NCI-H2029 (cell line): ENCODE results near the gene TAF12.
"Not testable (repeated sequence)": the region's sequence is repeated elsewhere in the genome, so short reads cannot be mapped to it uniquely, and the experiment has no call there.

Experiments
- DNase-seq: peaks from one replicate; lab custom pipeline; 2025; lab: John Stamatoyannopoulos, UW

Gene TAF12

GRCh38 chr1:28581531-28582247, 61.2 kb downstream of the TAF12 start:
- DNase-seq: peak; percentile 88

DNA sequence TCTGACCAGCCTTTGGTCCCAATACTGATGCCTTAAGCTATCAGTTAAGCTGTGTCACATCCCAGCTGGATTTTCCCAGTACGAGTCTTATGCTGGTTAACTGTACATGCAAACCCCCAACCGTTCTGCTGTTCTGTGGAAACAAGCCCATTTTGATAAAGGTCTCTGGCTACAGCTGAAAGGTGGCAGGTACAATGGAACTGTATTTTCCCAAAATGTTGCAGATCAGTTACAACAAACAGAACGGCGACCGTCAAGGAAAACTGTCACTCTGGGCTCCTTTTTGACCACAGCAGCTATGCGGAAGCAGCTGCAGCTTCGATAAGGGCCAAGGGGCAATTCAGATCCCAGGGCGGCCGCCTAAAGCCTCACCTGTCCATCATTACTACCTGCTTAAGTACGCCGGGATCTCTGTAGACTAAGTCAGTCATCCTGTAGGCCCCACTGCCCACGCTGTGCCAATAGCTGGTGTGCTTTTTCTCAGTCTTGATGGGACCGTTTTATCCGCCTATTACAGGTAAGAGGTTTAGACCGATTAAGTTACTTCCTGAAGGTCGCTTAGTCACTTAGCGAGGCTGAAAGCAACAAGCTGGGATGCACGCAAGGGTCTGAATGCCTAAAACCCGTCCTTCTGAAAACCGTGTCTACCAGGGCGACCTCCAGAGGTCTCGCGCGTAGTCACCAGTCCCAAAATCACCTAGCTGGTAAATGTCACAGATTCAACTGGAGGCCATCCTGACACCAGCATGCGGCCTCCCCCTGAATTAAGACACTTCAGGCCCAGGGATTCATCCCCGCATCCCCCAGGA, 61.9 kb downstream of the TAF12 start:
- DNase-seq: no peak

- no peak for DNase-seq
These were observed 63.5 kb downstream of the TAF12 start for GRCh38 chr1:28579401-28579800.

DNA sequence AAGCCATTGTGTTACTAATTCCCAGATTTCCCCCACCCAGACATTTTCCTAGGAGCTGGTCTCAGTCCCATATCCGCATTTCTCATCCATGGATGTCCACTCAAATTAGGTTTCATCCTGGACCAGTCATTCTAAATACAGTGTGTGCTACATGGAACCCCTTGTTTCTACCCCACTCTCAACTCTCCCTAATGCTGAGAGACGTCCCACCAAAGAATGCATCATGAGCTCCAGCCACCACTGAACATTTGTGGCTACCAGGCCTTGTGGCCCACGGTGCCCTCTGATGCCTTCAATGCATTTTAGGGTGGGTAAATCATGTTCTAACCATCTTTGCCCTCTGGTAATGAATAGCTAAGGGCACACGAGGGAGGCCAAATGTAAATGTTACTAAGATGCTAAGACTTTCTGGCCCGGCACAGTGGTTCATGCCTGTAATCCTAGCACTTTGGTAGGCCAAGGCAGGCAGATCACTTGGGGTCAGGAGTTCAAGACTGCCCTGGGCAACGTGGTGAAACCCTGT, 64.1 kb downstream of the TAF12 start:
- no peak for DNase-seq

GRCh38 chr1:28577738-28578536, 64.9 kb downstream of the TAF12 start:
- DNase-seq: no peak

DNA sequence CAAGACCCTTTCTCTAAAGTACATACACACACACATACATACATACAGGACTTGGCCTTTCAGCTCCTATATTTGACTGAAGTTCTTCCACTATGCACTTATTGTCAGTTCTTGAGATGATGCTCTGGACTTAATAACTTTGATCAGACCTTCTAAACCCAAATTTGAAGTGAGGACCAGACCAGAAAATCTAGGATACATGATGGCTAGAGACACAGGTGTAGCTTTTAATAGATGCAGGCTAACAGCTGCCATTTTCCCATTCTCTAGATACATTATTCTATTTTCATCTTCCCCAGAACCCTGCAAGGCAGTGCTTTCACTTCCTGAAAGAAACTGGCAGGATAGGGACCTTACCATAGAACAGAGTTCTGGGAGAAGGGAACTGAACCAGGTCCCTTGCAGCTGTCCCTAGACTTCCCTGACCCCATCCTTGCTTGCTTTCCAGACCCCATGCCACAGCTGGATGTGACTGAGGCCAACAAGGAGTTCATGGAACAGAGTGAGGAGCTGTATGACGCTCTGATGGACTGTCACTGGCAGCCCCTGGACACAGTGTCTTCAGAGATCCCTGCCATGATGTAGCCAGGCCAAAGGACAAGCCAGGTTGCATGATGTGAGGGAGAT, 65.7 kb downstream of the TAF12 start:
- no peak for DNase-seq

DNA sequence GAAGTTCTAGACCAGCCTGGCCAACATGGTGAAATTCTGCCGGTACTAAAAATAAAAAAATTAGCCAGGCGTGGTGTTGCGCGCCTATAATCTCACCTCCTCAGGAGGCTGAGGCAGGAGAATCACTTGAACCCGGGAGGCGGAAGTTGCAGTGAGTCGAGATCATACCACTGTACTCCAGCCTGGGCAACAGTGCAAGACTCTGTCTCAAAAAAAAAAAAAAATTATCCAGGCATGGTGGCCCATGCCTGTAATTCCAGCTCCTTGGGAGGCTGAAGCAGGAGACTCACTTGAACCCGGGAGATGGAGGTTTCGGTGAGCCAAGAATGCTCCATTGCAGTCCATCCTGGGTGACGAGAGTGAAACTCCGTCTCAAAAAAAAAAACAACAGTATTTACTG, 69.3 kb downstream of the TAF12 start:
- DNase-seq: no peak

GRCh38 chr1:28572891-28573290, 70.0 kb downstream of the TAF12 start:
- DNase-seq: not testable (repeated sequence)

- no peak for DNase-seq
These were observed 71.0 kb downstream of the TAF12 start for GRCh38 chr1:28571911-28572310.

DNA sequence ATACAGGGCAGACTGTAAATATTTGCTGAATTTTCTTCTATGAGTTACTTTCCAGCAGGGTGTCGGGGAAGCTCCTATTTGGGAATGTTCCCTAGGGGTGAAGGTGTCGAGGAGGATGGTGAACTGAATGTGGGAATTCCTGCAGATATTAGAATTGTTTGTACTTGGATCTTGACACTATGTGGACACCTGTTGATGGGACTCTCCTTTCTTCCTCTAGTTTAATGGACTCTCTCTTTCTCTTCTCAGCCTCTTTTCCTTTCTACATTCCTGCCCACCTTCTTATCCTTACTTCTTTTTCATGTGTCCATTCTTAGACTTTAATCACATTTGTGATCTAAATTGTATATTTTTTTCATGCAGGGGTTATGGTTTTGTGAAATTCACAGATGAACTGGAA, 75.9 kb downstream of the TAF12 start:
- no peak for DNase-seq

DNA sequence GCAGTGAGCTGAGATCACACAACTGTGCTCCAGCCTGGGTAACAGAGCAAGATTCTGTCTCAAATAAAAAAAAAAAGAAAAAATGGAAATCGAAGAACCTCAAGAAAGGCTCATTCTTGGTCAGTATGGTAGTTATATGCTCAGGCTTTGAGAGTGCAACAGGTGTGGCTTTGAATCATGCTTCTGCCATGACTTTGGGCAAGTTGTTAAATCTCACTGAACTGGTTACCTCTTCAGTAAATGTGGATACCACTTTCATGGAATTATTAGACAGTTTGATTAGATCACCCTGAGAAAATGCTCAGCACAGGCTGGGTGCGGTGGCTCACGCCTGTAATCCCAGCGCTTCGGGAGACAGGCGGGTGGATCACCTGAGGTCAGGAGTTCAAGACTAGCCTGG, 77.1 kb downstream of the TAF12 start:
- DNase-seq: no peak

DNA sequence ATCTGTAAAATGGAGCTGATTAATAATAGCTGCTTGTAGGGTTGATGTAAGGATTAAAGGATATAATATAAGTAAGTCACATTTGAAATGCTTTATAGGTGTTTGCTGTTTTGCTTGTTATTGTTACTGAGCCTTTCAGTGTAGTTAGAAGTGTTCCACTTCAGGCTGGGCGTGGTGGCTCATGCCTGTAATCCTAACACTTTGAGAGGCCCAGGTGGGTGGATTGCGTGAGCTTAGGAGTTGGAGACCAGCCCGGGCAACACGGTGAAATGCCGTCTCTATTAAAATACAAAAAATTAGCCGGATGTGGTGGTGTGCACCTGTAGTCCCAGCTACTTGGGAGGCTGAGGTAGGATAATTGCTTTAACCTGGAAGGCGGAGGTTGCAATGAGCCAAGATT, 77.8 kb downstream of the TAF12 start:
- no peak for DNase-seq

- DNase-seq: no peak
These were observed 78.6 kb downstream of the TAF12 start for GRCh38 chr1:28564310-28564709.

DNA sequence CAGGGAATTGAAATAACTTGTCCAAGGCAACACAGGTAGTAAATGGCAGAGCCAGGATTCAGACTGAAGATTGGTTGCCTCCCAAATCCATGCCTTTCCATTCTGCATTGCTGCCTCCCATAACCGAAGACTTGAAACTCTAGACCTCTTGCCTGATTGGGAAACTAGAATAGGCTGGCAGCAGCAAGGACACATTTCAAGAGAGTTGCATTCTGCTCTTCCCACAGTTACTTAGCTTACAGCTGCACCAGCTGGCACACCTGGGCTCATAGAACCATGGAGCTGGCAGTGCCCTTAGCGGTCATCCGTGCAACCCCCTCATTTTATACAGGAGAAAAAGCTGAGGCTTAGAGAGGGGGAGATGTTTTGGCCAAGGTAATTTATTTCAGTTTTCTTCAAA, 82.0 kb downstream of the TAF12 start:
- no peak for DNase-seq
